HG02763 (cell line): ENCODE measurements around the gene METRNL.
"Not testable (repeated sequence)": the region's sequence is repeated elsewhere in the genome, so short reads cannot be mapped to it uniquely, and the experiment has no call there.

Experiments
- ATAC-seq: cut with Tn5 transposase; IDR thresholded peaks from one replicate; pipeline ENCODE4 v1.9.1; 2021; ENCODE audit warnings: mild to moderate bottlenecking, moderate library complexity; ENCODE audit not compliant: unreplicated experiment

Gene METRNL

GRCh38 chr17:83134456-83134855 lies 55.0 kb downstream of the METRNL start:
- not testable (repeated sequence) for ATAC-seq

DNA sequence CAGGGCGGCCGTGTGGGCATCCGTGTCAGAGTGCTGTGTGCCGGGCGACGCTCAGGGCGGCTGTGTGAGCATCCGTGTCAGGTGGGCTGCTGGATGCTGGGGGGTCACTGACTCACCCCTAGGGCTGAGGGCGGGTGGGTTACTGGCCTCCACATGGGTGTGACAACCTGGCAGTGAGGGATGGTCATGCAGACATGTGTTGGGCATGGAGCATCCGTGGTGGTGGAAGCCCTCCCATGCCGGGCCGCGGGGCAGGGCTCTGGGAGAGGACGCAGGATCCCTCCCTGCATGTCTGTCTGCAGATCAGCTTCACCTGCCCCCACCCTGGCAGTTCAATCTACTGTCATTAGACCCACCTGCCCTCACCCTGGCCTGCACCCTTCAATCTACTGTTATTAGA lies 56.3 kb downstream of the METRNL start:
- ATAC-seq = no peak

DNA sequence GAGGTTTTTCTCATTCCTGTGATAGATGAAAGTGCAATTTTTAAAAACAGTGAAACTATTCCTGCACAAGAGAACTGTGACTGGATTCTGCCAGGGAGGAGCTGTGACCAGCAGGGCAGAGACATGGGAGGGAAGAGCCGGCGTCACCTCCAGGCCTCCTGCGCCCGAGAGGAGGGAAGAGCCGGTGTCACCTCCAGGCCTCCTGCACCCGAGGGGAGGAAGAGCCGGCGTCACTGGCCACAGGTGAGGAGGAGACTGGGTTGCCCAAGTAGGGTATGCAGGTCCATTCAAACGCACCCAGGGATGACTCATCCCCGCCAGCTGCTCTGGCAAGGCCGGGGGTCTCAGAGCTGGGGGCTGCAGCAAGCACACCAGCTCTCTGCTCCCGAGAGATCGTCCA lies 56.7 kb downstream of the METRNL start:
- no peak for ATAC-seq

DNA sequence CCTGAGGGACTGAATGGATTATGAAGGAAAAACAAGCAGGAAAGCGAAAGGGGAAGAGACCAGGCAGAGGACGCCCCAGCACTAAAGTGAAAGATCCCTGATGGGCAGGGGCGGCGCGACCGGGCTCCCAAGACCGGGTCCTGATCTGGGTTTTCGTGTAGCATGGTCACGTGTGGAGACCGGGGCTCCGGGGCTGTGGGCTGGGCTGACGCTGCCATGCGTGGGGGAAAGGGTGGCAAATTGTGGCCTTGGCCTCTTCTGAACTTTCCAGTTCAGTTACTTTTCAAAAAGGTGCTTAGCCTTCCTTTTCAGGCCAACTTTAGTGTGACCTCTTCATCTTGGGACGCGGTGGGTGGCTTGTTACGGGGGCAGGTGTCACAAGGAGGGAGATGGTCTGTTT lies 57.5 kb downstream of the METRNL start:
- ATAC-seq = no peak

DNA sequence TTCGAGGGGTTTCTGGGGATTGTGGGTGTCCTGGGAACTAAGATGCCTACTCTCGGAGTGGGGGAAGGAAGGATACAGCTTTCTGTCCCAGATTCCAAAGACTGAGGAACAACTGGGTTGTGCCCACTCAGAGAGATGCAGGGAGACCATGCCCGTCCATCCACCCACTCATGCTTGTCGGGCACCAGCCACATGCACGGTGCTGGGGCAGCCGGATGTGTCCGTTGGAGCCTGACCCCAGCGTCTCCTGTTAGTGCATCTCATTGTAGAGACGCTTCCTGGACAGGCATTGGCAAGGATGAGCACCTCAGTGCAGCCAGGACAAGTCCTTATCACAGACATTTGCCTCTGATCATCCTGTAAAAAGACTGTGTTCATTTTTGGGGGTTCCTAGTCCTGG lies 58.1 kb downstream of the METRNL start:
- ATAC-seq = no peak

GRCh38 chr17:83138820-83139219 lies 59.4 kb downstream of the METRNL start:
- ATAC-seq = no peak

DNA sequence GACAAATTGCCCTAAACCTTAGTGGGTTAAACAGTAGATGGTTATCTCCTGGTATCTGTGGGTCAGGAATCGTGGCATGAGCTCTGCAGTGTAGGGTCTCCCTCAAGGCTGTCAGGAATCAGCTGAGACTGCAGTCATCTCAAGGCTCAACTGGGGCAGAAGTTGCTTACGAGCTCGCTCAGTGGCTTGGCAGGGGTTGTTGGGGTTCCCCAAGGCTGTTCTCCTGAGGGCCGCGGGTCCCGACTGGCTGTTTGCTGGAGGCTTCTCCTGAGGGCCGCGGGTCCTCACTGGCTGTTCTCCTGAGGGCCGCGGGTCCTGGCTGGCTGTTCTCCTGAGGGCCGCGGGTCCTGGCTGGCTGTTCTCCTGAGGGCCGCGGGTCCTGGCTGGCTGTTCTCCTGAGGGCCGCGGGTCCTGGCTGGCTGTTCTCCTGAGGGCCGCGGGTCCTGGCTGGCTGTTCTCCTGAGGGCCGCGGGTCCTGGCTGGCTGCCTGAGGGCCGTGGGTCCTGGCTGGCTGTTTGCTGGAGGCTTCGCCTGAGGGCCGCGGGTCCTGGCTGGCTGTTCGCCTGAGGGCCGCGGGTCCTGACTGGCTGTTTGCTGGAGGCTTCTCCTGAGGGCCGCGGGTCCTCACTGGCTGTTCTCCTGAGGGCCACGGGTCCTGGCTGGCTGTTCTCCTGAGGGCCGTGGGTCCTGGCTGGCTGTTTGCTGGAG lies 60.3 kb downstream of the METRNL start:
- ATAC-seq = not testable (repeated sequence)

GRCh38 chr17:83140249-83140566 lies 60.8 kb downstream of the METRNL start:
- ATAC-seq = not testable (repeated sequence)

GRCh38 chr17:83142619-83143018 lies 63.2 kb downstream of the METRNL start:
- ATAC-seq = no peak

DNA sequence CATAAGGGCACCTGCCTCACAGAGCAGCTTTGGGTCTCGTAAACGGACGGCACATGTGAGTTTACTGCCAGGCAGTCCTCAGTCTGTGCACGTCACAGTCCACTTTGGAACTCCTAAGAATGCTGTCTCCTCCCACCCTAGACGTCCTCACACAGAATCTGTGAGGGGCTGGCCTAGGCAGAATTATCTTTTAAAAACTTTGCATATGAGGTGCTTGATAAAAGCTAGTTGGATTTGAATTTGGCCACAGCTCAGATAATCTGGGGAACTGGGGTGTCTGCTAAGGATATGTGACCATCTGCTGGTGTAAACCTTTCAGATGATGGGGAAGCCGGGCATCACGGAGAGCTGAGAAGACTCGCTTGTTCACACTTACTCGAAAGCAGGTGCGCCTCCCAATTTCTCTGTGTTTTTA lies 64.4 kb downstream of the METRNL start:
- ATAC-seq = no peak
